BLaER1 treated with 17β-estradiol and CSF1 and Interleukin-3, amounts not matched to agents 10 nM and 100 nM (cell line): ENCODE data around the gene ABCA1.

ENCODE experiments used
- H3K27ac ChIP-seq, 11 experiments: shearing (Covaris generic); formaldehyde crosslinking; 2 replicates each; pipeline ENCODE4 v1.8.1; 2022
- H3K27me3 ChIP-seq, 11 experiments: shearing (Covaris generic); formaldehyde crosslinking; 2 replicates each; pipeline ENCODE4 v1.8.1; 2022
- H3K36me3 ChIP-seq, 11 experiments: shearing (Covaris generic); formaldehyde crosslinking; 2 replicates each; pipeline ENCODE4 v1.8.1; 2022
- H3K4me1 ChIP-seq, 10 experiments: shearing (Covaris generic); formaldehyde crosslinking; 2 replicates each; pipeline ENCODE4 v1.8.1; 2022
- H3K4me2 ChIP-seq, 11 experiments: shearing (Covaris generic); formaldehyde crosslinking; 2 replicates each; pipeline ENCODE4 v1.8.1; 2022
- H3K4me3 ChIP-seq, 10 experiments: shearing (Covaris generic); formaldehyde crosslinking; 2 replicates each; pipeline ENCODE4 v1.8.1; 2022
- H3K9ac ChIP-seq, 11 experiments: shearing (Covaris generic); formaldehyde crosslinking; 2 replicates each; pipeline ENCODE4 v1.8.1; 2022
- H3K9me3 ChIP-seq, 11 experiments: shearing (Covaris generic); formaldehyde crosslinking; replicated peaks in 1 of 11; 2 replicates each; pipeline ENCODE4 v1.8.1; 2022
- H4K20me1 ChIP-seq, 11 experiments: shearing (Covaris generic); formaldehyde crosslinking; 2 replicates each; pipeline ENCODE4 v1.8.1; 2022
- Cebpa-rat ChIP-seq, 11 experiments: shearing (Covaris generic); IDR thresholded peaks; 2 replicates each; pipeline ENCODE4 v1.8.1; 2022

The ABCA1 gene

DNA sequence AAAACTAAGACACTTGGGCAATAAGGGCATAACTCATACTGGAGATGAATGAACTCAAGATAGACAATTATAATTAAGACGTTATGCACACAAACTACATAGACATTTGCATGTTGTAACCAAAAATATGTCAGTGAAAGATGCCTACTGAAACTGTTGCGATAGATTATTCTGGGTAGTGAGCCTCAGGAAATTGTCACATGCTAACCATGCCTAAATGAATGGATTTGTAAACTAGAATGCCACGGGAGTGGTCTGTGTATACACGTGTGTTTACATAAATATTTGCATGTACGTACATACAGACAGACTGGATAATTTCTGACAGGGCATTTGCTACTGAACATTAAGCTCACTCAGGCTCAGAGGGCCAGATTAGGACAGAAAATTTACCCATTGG is 162.8 kb downstream of the ABCA1 start:
- peaks cover 0 to 10% (median 6%) of the 10 kb centered on the region in 11 experiments; a peak in 9 of 22 replicates for H3K9me3 ChIP-seq
- H3K27ac ChIP-seq = peak overlapping the region in 10 of 11 experiments; percentile 71 to 96 (median 92); a peak in 19 of 22 replicates
- no peaks in the 10 kb centered on the region for H4K20me1 ChIP-seq
- no peaks in the 10 kb centered on the region for H3K27me3 ChIP-seq
- H3K36me3 ChIP-seq = peaks cover 0 to 47% (median 23%) of the 10 kb centered on the region in 11 experiments; a peak in 19 of 22 replicates
- TF ChIP-seq Cebpa-rat (IDR thresholded peaks at IDR 0.05) = no peak
- peaks cover 41 to 66% (median 54%) of the 10 kb centered on the region in 10 experiments for H3K4me1 ChIP-seq
- peak overlapping the region; percentile 63 to 91 (median 76) for H3K4me3 ChIP-seq
- H3K9ac ChIP-seq = peak overlapping the region; percentile 78 to 98 (median 92); a peak in 21 of 22 replicates
- peak overlapping the region; percentile 79 to 95 (median 88) for H3K4me2 ChIP-seq

GRCh38 chr9:104758974-104759373 is 169.0 kb downstream of the ABCA1 start:
- Histone ChIP-seq H3K9ac (peak overlapping the region in 8 of 11 experiments; percentile 30 to 76 (median 70); a peak in 17 of 22 replicates), H3K36me3 (peaks cover 8 to 52% (median 27%) of the 10 kb centered on the region in 11 experiments), H4K20me1 (no peaks in the 10 kb centered on the region), H3K27ac (peak overlapping the region in 9 of 11 experiments; percentile 50 to 89 (median 85); a peak in 19 of 22 replicates), H3K27me3 (no peaks in the 10 kb centered on the region), H3K9me3 (peaks cover 0 to 7% (median 0%) of the 10 kb centered on the region in 11 experiments; a peak in 4 of 22 replicates), H3K4me1 (peaks cover 12 to 45% (median 33%) of the 10 kb centered on the region in 10 experiments), H3K4me3 (peak overlapping the region in 7 of 10 experiments; percentile 5 to 50 (median 46); a peak in 10 of 20 replicates), H3K4me2 (peak overlapping the region; percentile 39 to 91 (median 61); a peak in 19 of 22 replicates)
- no peak for TF ChIP-seq Cebpa-rat (IDR thresholded peaks at IDR 0.05)

DNA sequence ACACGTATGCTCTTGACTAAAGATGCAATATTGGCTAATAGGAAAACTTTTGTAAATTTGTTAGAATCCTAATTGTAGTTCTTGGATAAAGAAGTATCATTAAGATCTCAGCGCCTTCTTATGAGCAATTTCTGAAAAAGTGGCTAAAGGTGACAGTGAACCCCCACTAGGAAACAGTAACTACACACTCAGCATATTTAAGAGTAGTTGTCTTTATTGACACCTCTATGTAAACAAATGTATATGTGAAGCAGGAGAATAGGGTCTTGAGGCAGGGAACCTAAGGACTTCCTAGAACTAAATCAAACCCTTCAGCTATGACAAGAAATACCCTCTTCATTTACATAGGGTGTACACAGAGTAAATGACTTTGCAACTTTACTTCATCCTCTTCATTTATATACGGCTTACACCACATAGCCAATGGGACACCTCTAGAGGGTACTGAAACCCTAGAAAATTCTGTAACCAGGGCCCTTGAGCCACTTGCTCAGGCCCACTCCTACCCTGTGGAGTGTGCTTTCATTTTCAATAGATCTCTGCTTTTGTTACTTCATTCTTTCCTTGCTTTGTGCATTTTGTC is 177.7 kb downstream of the ABCA1 start:
- Histone ChIP-seq H4K20me1 (no peaks in the 10 kb centered on the region), H3K9me3 (no peaks in the 10 kb centered on the region), H3K36me3 (peaks cover 29 to 51% (median 42%) of the 10 kb centered on the region in 11 experiments), H3K4me3 (no peak overlapping the region), H3K27me3 (no peaks in the 10 kb centered on the region), H3K4me2 (peak overlapping the region in 8 of 11 experiments; percentile 12 to 96 (median 90); a peak in 13 of 22 replicates), H3K9ac (no peak overlapping the region), H3K4me1 (peaks cover 20 to 39% (median 36%) of the 10 kb centered on the region in 10 experiments), H3K27ac (no peak overlapping the region)
- no peak for TF ChIP-seq Cebpa-rat (IDR thresholded peaks at IDR 0.05)

- Histone ChIP-seq H3K9me3 (no peaks in the 10 kb centered on the region), H3K9ac (peak overlapping the region; percentile 80 to 95 (median 89)), H3K4me3 (peak overlapping the region; percentile 70 to 91 (median 82)), H3K27ac (peak overlapping the region; percentile 76 to 93 (median 88)), H3K27me3 (no peaks in the 10 kb centered on the region), H3K4me2 (peak overlapping the region; percentile 73 to 98 (median 91)), H3K36me3 (peaks cover 23 to 33% (median 27%) of the 10 kb centered on the region in 11 experiments), H3K4me1 (peaks cover 20 to 39% (median 36%) of the 10 kb centered on the region in 10 experiments), H4K20me1 (no peaks in the 10 kb centered on the region)
- no peak for TF ChIP-seq Cebpa-rat (IDR thresholded peaks at IDR 0.05)
These were observed 179.5 kb downstream of the ABCA1 start for GRCh38 chr9:104748359-104749031.

DNA sequence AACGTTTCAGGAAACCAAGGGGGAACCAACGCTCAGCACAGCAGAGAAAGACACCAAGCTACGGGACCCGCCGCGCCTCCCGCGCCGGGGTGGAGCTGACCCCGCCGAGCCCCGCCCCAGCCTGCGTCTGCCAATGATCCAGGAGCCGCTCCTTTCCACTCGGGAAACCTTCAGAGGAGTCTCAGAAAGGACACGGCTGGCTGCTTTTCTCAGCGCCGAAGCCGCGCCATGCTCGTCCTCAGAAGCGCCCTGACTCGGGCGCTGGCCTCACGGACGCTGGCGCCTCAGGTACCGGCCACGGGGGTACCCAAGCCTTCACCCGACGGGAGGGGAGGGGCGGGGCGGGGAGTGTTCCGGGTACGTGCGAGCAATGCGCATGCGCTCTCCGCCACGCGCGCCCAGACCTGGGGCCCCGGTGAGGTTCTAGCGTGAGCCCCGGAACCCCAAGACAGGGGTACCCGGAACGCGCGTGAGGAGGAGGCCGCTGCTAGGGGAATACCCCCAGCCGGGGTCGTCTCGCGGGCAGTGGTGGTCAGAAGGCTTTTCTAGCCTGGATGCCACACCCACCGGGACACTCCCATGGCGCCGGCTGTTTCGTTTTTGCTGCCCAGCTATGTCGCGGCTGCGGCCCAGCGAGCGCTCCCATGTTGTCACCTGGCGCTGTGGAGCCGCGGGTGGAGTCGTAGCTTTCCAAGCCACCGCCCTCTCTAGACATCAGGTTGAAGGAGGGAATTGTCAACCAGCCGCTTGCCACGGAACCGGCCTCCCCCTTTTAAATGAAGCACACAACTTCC is 180.2 kb downstream of the ABCA1 start, which contains the start of gene NIPSNAP3A:
Gene NIPSNAP3A, plus strand, starts transcription at position 119 of the 794 bp plus-strand sequence. Its CDS starts 110 bp downstream, at position 229.
- H3K4me2 ChIP-seq = peak within 1 kb of the TSS; percentile 73 to 98 (median 91)
- peak within 1 kb of the TSS; percentile 70 to 91 (median 82) for H3K4me3 ChIP-seq
- TF ChIP-seq Cebpa-rat (IDR thresholded peaks at IDR 0.05) = no peak
- peak within 1 kb of the TSS; percentile 76 to 93 (median 88) for H3K27ac ChIP-seq
- no peaks in the 10 kb centered on the region for H3K27me3 ChIP-seq
- H3K9me3 ChIP-seq = no peaks in the 10 kb centered on the region
- no peaks in the 10 kb centered on the region for H4K20me1 ChIP-seq
- H3K9ac ChIP-seq = peak within 1 kb of the TSS; percentile 80 to 95 (median 89)
- peaks cover 20 to 39% (median 36%) of the 10 kb centered on the region in 10 experiments for H3K4me1 ChIP-seq
- peaks cover 16 to 26% (median 21%) of the 10 kb centered on the region in 11 experiments for H3K36me3 ChIP-seq

DNA sequence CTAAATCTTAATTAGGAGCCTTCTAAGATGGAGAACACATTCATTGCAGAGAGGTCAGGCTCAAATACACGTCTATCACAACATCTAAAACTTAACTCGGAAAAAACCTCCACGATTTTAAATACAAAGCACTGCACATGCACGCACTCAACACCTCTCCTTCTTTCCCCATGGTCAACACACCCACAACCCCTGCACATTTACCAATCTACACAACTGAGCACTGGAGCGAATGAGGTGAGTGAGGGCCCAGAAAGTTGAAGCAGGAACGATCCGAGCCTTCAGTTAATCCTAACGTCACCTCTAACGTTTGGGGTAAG is 180.8 kb downstream of the ABCA1 start:
- H3K4me3 ChIP-seq = peak overlapping the region; percentile 70 to 91 (median 82)
- H3K27ac ChIP-seq = peak overlapping the region; percentile 76 to 93 (median 88)
- no peak for TF ChIP-seq Cebpa-rat (IDR thresholded peaks at IDR 0.05)
- H3K9ac ChIP-seq = peak overlapping the region; percentile 80 to 95 (median 89)
- peak overlapping the region; percentile 73 to 98 (median 88) for H3K4me2 ChIP-seq
- H4K20me1 ChIP-seq = no peaks in the 10 kb centered on the region
- H3K27me3 ChIP-seq = no peaks in the 10 kb centered on the region
- no peaks in the 10 kb centered on the region for H3K9me3 ChIP-seq
- H3K36me3 ChIP-seq = peaks cover 10 to 20% (median 15%) of the 10 kb centered on the region in 11 experiments; a peak in 21 of 22 replicates
- peaks cover 20 to 39% (median 36%) of the 10 kb centered on the region in 10 experiments for H3K4me1 ChIP-seq

- Histone ChIP-seq H3K4me1 (peaks cover 20 to 39% (median 36%) of the 10 kb centered on the region in 10 experiments), H4K20me1 (no peaks in the 10 kb centered on the region), H3K4me2 (peak overlapping the region; percentile 73 to 98 (median 88)), H3K4me3 (peak overlapping the region; percentile 70 to 91 (median 82)), H3K27ac (peak overlapping the region; percentile 76 to 93 (median 88)), H3K9ac (peak overlapping the region; percentile 80 to 95 (median 89)), H3K36me3 (peaks cover 6 to 16% (median 11%) of the 10 kb centered on the region in 11 experiments; a peak in 19 of 22 replicates), H3K9me3 (no peaks in the 10 kb centered on the region), H3K27me3 (no peaks in the 10 kb centered on the region)
- no peak for TF ChIP-seq Cebpa-rat (IDR thresholded peaks at IDR 0.05)
These were observed 181.2 kb downstream of the ABCA1 start for GRCh38 chr9:104746798-104747197.

- Histone ChIP-seq H3K27ac (peak overlapping the region in 3 of 11 experiments; percentile 84 to 93 (median 90); a peak in 5 of 22 replicates), H3K4me3 (peak overlapping the region in 6 of 10 experiments; percentile 80 to 91 (median 83); a peak in 12 of 20 replicates), H3K4me2 (peak overlapping the region; percentile 73 to 98 (median 88)), H3K27me3 (no peaks in the 10 kb centered on the region), H3K4me1 (peaks cover 23 to 42% (median 38%) of the 10 kb centered on the region in 10 experiments), H3K36me3 (peaks cover under 1 to 11% (median 6%) of the 10 kb centered on the region in 11 experiments; a peak in 16 of 22 replicates), H3K9ac (peak overlapping the region in 9 of 11 experiments; percentile 80 to 95 (median 88); a peak in 11 of 22 replicates), H4K20me1 (no peaks in the 10 kb centered on the region), H3K9me3 (no peaks in the 10 kb centered on the region)
- no peak for TF ChIP-seq Cebpa-rat (IDR thresholded peaks at IDR 0.05)
These were observed 181.7 kb downstream of the ABCA1 start for GRCh38 chr9:104746285-104746684.
